Chondrocyte (in vitro differentiated cells): ENCODE results near the gene SARS2. TPM values are rescaled to one million over a fixed set of nuclear protein-coding genes. Genes with fewer than 3 reads are reported as not detected.

ENCODE experiments used
- DNase-seq: peaks from one replicate; pipeline ENCODE4 v3.0.0; 2021; ENCODE audit warnings: mixed read lengths, low spot score
- H3K27ac Mint-ChIP-seq: one replicate; pipeline ENCODE4 v1.8.0; 2021; ENCODE audit warnings: mild to moderate bottlenecking, moderate library complexity, mixed read lengths; ENCODE audit not compliant: unreplicated experiment
- H3K27me3 Mint-ChIP-seq: 2 replicates; pipeline ENCODE4 v1.8.0; 2021; ENCODE audit warnings: low read depth, mixed read lengths
- H3K36me3 Mint-ChIP-seq: 2 replicates; pipeline ENCODE4 v1.8.0; 2021; ENCODE audit warnings: low read depth, mixed read lengths
- H3K4me1 Mint-ChIP-seq: 2 replicates; pipeline ENCODE4 v1.8.0; 2021; ENCODE audit warnings: low read depth, mild to moderate bottlenecking, mixed read lengths
- H3K4me3 Mint-ChIP-seq: one replicate; pipeline ENCODE4 v1.8.0; 2021; ENCODE audit warnings: mild to moderate bottlenecking, moderate library complexity, mixed read lengths; ENCODE audit not compliant: unreplicated experiment
- H3K9me3 Mint-ChIP-seq: 2 replicates; pipeline ENCODE4 v1.8.0; 2021; ENCODE audit warnings: low read depth, mixed read lengths
- CTCF ChIP-seq: fragments of 200-600 bp; sonication (generic); IDR thresholded peaks from 2 replicates; pipeline ENCODE4 v1.5.0; 2021; ENCODE audit warnings: antibody characterized with exemption, mild to moderate bottlenecking, moderate library complexity
- total RNA-seq: library from RNA; stranded (reverse); gene quantifications from 3 replicates; pipeline ENCODE4 v1.2.1, GENCODE V29; 2021

SARS2 gene
- total RNA-seq, 1 donor from 2014 or later = 15.6 TPM

- no peak for DNase-seq
- H3K27me3 Mint-ChIP-seq = no peaks in the 10 kb centered on the region
- H3K9me3 Mint-ChIP-seq = no peaks in the 10 kb centered on the region
- H3K4me3 Mint-ChIP-seq = no peak overlapping the region
- H3K4me1 Mint-ChIP-seq = no peaks in the 10 kb centered on the region
- TF ChIP-seq CTCF = no peak
- peaks cover 16% of the 10 kb centered on the region for H3K36me3 Mint-ChIP-seq
- no peak overlapping the region for H3K27ac Mint-ChIP-seq
Observed at GRCh38 chr19:38908911-38909310, 21.7 kb downstream of the SARS2 start.

GRCh38 chr19:38907670-38908069 lies 22.9 kb downstream of the SARS2 start:
- no peak for TF ChIP-seq CTCF
- Mint-ChIP-seq H3K9me3 (no peaks in the 10 kb centered on the region), H3K4me3 (no peak overlapping the region), H3K27ac (no peak overlapping the region), H3K36me3 (peaks cover 16% of the 10 kb centered on the region), H3K4me1 (no peaks in the 10 kb centered on the region), H3K27me3 (no peaks in the 10 kb centered on the region)
- no peak for DNase-seq

GRCh38 chr19:38907227-38907626 lies 23.3 kb downstream of the SARS2 start:
- no peaks in the 10 kb centered on the region for H3K4me1 Mint-ChIP-seq
- H3K36me3 Mint-ChIP-seq = peaks cover 16% of the 10 kb centered on the region
- no peaks in the 10 kb centered on the region for H3K9me3 Mint-ChIP-seq
- no peak for DNase-seq
- no peaks in the 10 kb centered on the region for H3K27me3 Mint-ChIP-seq
- H3K4me3 Mint-ChIP-seq = no peak overlapping the region
- no peak overlapping the region for H3K27ac Mint-ChIP-seq
- TF ChIP-seq CTCF = no peak

GRCh38 chr19:38905620-38906019 lies 24.9 kb downstream of the SARS2 start:
- Mint-ChIP-seq H3K4me1 (peaks cover 3% of the 10 kb centered on the region), H3K27me3 (no peaks in the 10 kb centered on the region), H3K27ac (no peak overlapping the region), H3K36me3 (peaks cover 16% of the 10 kb centered on the region), H3K4me3 (no peak overlapping the region), H3K9me3 (no peaks in the 10 kb centered on the region)
- no peak for TF ChIP-seq CTCF
- DNase-seq = no peak

- H3K36me3 Mint-ChIP-seq = peaks cover 16% of the 10 kb centered on the region
- no peaks in the 10 kb centered on the region for H3K9me3 Mint-ChIP-seq
- peak overlapping the region; percentile 60 for H3K27ac Mint-ChIP-seq
- H3K27me3 Mint-ChIP-seq = no peaks in the 10 kb centered on the region
- DNase-seq = no peak
- peaks cover 9% of the 10 kb centered on the region for H3K4me1 Mint-ChIP-seq
- no peak for TF ChIP-seq CTCF
- no peak overlapping the region for H3K4me3 Mint-ChIP-seq
Observed at GRCh38 chr19:38904581-38905539, 25.7 kb downstream of the SARS2 start.
